ENCODE measurements around the gene PHLPP1. TPM values are rescaled to one million over a fixed set of nuclear protein-coding genes. Genes with fewer than 3 reads are reported as not detected.

PHLPP1 gene
- total and polyA plus RNA-seq, 2 donors (not counting 1 experiment from before 2014, with no cell fraction given) = 3.6 to 5.0 TPM

DNA sequence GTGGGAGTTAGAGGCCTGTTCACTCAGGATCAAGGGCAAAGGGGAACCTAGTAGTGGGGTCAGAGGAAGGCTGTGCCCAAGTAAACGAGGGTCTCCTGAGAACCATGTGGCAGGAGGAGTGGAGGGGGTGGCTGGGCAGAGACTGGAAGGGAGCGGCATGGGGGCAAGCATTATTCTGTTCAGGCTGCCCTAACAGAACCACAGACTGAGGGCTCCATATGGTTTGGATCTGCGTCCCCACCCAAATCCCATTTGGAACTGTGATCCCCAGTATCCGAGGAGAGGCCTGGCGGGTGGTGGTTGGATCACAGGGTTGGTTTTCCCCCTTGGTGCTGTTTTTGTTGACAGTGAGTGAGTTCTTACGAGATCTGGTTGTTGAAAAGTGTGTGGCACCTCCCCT, 287.0 kb downstream of the PHLPP1 start:
- H3K79me2 ChIP-seq (ENCODE audit: control insufficient read depth, insufficient read depth, low read length) = no peaks in the 10 kb centered on the region
- H3K4me3 ChIP-seq (replicated peaks in 1 of 4; ENCODE audit: control extremely low read depth in 1 of 4, insufficient read depth in 1 of 4, low read depth in 3 of 4, low read length in 4 of 4) = no peak overlapping the region
- TF ChIP-seq CTCF (conservative IDR thresholded peaks at IDR 0.05 in 1 of 2, IDR thresholded peaks at IDR 0.05 in 1 of 2; ENCODE audit: low read depth in 1 of 2, low read length in 2 of 2) = no peak
- H3K36me3 ChIP-seq (ENCODE audit: control insufficient read depth, insufficient read depth, low read length) = no peaks in the 10 kb centered on the region
- H3K27ac ChIP-seq (ENCODE audit: insufficient read depth, low read length) = no peak overlapping the region
- H3K4me1 ChIP-seq (ENCODE audit: control insufficient read depth, extremely low read depth, insufficient read depth, low read length) = no peaks in the 10 kb centered on the region
- DNase-seq (ENCODE audit: low read depth in 2 of 2) = no peak
- peaks cover 9% of the 10 kb centered on the region for H3K27me3 ChIP-seq (ENCODE audit: control insufficient read depth, insufficient read depth, low read length)
- H3K4me2 ChIP-seq (ENCODE audit: extremely low read depth, insufficient read depth, low read length) = no peak overlapping the region
- no peaks in the 10 kb centered on the region for H4K20me1 ChIP-seq (ENCODE audit: control insufficient read depth, extremely low read depth, insufficient read depth, low read length)
- no peak overlapping the region for H3K9ac ChIP-seq (ENCODE audit: insufficient read depth, low read length)
- H3K9me3 ChIP-seq (ENCODE audit: control insufficient read depth, insufficient read depth, low read depth, low read length) = no peaks in the 10 kb centered on the region
- H2AFZ ChIP-seq (ENCODE audit: low read length) = no peak overlapping the region

- Histone ChIP-seq H4K20me1 (ENCODE audit: control insufficient read depth, extremely low read depth, insufficient read depth, low read length) (no peaks in the 10 kb centered on the region), H3K27me3 (ENCODE audit: control insufficient read depth, insufficient read depth, low read length) (peaks cover 9% of the 10 kb centered on the region), H3K4me1 (ENCODE audit: control insufficient read depth, extremely low read depth, insufficient read depth, low read length) (no peaks in the 10 kb centered on the region), H3K36me3 (ENCODE audit: control insufficient read depth, insufficient read depth, low read length) (no peaks in the 10 kb centered on the region), H3K9me3 (ENCODE audit: control insufficient read depth, insufficient read depth, low read depth, low read length) (no peaks in the 10 kb centered on the region), H3K4me2 (ENCODE audit: extremely low read depth, insufficient read depth, low read length) (no peak overlapping the region), H3K79me2 (ENCODE audit: control insufficient read depth, insufficient read depth, low read length) (no peaks in the 10 kb centered on the region), H2AFZ (ENCODE audit: low read length) (no peak overlapping the region), H3K27ac (ENCODE audit: insufficient read depth, low read length) (no peak overlapping the region), H3K9ac (ENCODE audit: insufficient read depth, low read length) (no peak overlapping the region), H3K4me3 (replicated peaks in 1 of 4; ENCODE audit: control extremely low read depth in 1 of 4, insufficient read depth in 1 of 4, low read depth in 3 of 4, low read length in 4 of 4) (no peak overlapping the region)
- peak in 1 of 2 donors; percentile 3 for DNase-seq (ENCODE audit: low read depth in 2 of 2)
- no peak for TF ChIP-seq EZH2 (IDR thresholded peaks at IDR 0.05; ENCODE audit: low read length, missing control alignments)
- no peak for TF ChIP-seq CTCF (conservative IDR thresholded peaks at IDR 0.05 in 1 of 2, IDR thresholded peaks at IDR 0.05 in 1 of 2; ENCODE audit: low read depth in 1 of 2, low read length in 2 of 2)
Observed at GRCh38 chr18:63002803-63003445, 287.6 kb downstream of the PHLPP1 start.

DNA sequence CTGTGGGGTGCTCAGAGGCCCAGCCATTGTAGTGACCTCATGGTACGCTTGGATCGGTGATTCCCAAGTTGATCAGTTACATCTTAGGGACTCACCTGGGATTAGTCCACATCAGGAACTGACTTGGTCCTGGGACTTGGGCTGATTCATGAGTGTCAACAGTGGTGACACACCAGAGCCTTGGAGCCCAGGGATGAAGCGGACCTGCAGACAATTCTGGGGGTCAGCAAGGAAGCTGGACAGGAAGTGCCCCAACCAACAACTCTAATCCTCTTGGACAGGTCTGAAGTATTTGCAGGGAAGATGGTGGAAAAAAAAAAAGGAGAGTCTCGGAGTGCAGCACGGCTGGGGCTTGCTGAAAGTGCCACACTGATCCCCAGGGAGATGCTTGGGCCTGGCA, 288.6 kb downstream of the PHLPP1 start:
- Histone ChIP-seq H2AFZ (ENCODE audit: low read length) (no peak overlapping the region), H3K4me3 (replicated peaks in 1 of 4; ENCODE audit: control extremely low read depth in 1 of 4, insufficient read depth in 1 of 4, low read depth in 3 of 4, low read length in 4 of 4) (no peak overlapping the region), H3K27ac (ENCODE audit: insufficient read depth, low read length) (no peak overlapping the region), H3K36me3 (ENCODE audit: control insufficient read depth, insufficient read depth, low read length) (no peaks in the 10 kb centered on the region), H3K27me3 (ENCODE audit: control insufficient read depth, insufficient read depth, low read length) (peaks cover 9% of the 10 kb centered on the region), H3K9ac (ENCODE audit: insufficient read depth, low read length) (no peak overlapping the region), H3K4me1 (ENCODE audit: control insufficient read depth, extremely low read depth, insufficient read depth, low read length) (no peaks in the 10 kb centered on the region), H4K20me1 (ENCODE audit: control insufficient read depth, extremely low read depth, insufficient read depth, low read length) (no peaks in the 10 kb centered on the region), H3K9me3 (ENCODE audit: control insufficient read depth, insufficient read depth, low read depth, low read length) (no peaks in the 10 kb centered on the region), H3K79me2 (ENCODE audit: control insufficient read depth, insufficient read depth, low read length) (no peaks in the 10 kb centered on the region), H3K4me2 (ENCODE audit: extremely low read depth, insufficient read depth, low read length) (no peak overlapping the region)
- no peak for DNase-seq (ENCODE audit: low read depth in 2 of 2)
- TF ChIP-seq CTCF (conservative IDR thresholded peaks at IDR 0.05 in 1 of 2, IDR thresholded peaks at IDR 0.05 in 1 of 2; ENCODE audit: low read depth in 1 of 2, low read length in 2 of 2) (no peak), EZH2 (IDR thresholded peaks at IDR 0.05; ENCODE audit: low read length, missing control alignments) (no peak)
